H9 (cell line): ENCODE measurements around the gene TDRKH. TPM values are rescaled to one million over a fixed set of nuclear protein-coding genes. Genes with fewer than 3 reads are reported as not detected.

Source experiments
- DNase-seq: peaks from one replicate; pipeline ENCODE4 v3.0.0-alpha.2; 2017
- H2AFZ ChIP-seq: one replicate; pipeline ENCODE4 v1.6.1; 2013; ENCODE audit warnings: mild to moderate bottlenecking, low read length, control low read depth, moderate library complexity
- H2AK5ac ChIP-seq: 2 replicates; pipeline ENCODE4 v1.6.1; 2013; ENCODE audit warnings: low read length, control low read depth, mixed read lengths; ENCODE audit not compliant: insufficient read length
- H2BK120ac ChIP-seq: one replicate; pipeline ENCODE4 v1.6.1; 2013; ENCODE audit warnings: low read depth, mild to moderate bottlenecking, low read length, control low read depth, inconsistent platforms; ENCODE audit not compliant: poor library complexity, severe bottlenecking
- H2BK12ac ChIP-seq: 2 replicates; pipeline ENCODE4 v1.6.1; 2013; ENCODE audit warnings: low read length, control low read depth, mixed read lengths, low read depth; ENCODE audit not compliant: insufficient read length
- H2BK15ac ChIP-seq: 2 replicates; pipeline ENCODE4 v1.6.1; 2013; ENCODE audit warnings: low read depth, low read length, control low read depth
- H2BK20ac ChIP-seq: one replicate; pipeline ENCODE4 v1.6.1; 2013; ENCODE audit warnings: low read depth, mild to moderate bottlenecking, low read length, control low read depth, inconsistent platforms; ENCODE audit not compliant: poor library complexity, severe bottlenecking
- H2BK5ac ChIP-seq: 2 replicates; pipeline ENCODE4 v1.6.1; 2013; ENCODE audit warnings: low read length, control low read depth, mixed read lengths; ENCODE audit not compliant: insufficient read length
- H3K14ac ChIP-seq: 2 replicates; pipeline ENCODE4 v1.6.1; 2013; ENCODE audit warnings: low read length, control low read depth; ENCODE audit not compliant: insufficient read depth
- H3K18ac ChIP-seq: 2 replicates; pipeline ENCODE4 v1.6.1; 2013; ENCODE audit warnings: low read depth, mild to moderate bottlenecking, mixed read lengths, low read length, control low read depth; ENCODE audit not compliant: insufficient read length
- H3K23ac ChIP-seq: 2 replicates; pipeline ENCODE4 v1.6.1; 2013; ENCODE audit warnings: low read length, control low read depth, mixed read lengths, low read depth; ENCODE audit not compliant: insufficient read length
- H3K23me2 ChIP-seq: 2 replicates; pipeline ENCODE4 v1.6.1; 2013; ENCODE audit warnings: low read depth, mild to moderate bottlenecking, mixed read lengths, low read length, control low read depth; ENCODE audit not compliant: insufficient read length, poor library complexity, severe bottlenecking
- H3K27ac ChIP-seq: 2 replicates; pipeline ENCODE4 v1.5.1; 2013; ENCODE audit warnings: low read length, control low read depth, mixed read lengths, low read depth; ENCODE audit not compliant: insufficient read length
- H3K27me3 ChIP-seq: 2 replicates; pipeline ENCODE4 v1.6.1; 2013; ENCODE audit warnings: low read length, control low read depth, inconsistent platforms; ENCODE audit not compliant: insufficient read depth
- H3K4ac ChIP-seq: 2 replicates; pipeline ENCODE4 v1.6.1; 2013; ENCODE audit warnings: low read depth, mild to moderate bottlenecking, control low read depth, inconsistent platforms, low read length, moderate library complexity
- H3K4me1 ChIP-seq: 2 replicates; pipeline ENCODE4 v1.6.1; 2013; ENCODE audit warnings: low read length, control low read depth, inconsistent platforms; ENCODE audit not compliant: insufficient read depth
- H3K4me2 ChIP-seq: 2 replicates; pipeline ENCODE4 v1.6.1; 2013; ENCODE audit warnings: low read length, control low read depth, mixed read lengths; ENCODE audit not compliant: insufficient read length, insufficient read depth
- H3K56ac ChIP-seq: 2 replicates; pipeline ENCODE4 v1.6.1; 2013; ENCODE audit warnings: low read depth, mild to moderate bottlenecking, mixed read lengths, low read length, control low read depth; ENCODE audit not compliant: insufficient read length
- H3K79me1 ChIP-seq: 2 replicates; pipeline ENCODE4 v1.6.1; 2013; ENCODE audit warnings: low read depth, mild to moderate bottlenecking, moderate library complexity, low read length, control low read depth, inconsistent platforms; ENCODE audit not compliant: insufficient read depth, poor library complexity, severe bottlenecking
- H3K79me2 ChIP-seq: 2 replicates; pipeline ENCODE4 v1.6.1; 2013; ENCODE audit warnings: low read length, control low read depth, inconsistent platforms; ENCODE audit not compliant: insufficient read depth
- H3K9ac ChIP-seq: 2 replicates; pipeline ENCODE4 v1.6.1; 2013; ENCODE audit warnings: low read length, control low read depth, mixed read lengths; ENCODE audit not compliant: insufficient read length; ENCODE audit errors: extremely low read depth
- H3K9me3 ChIP-seq: one replicate; pipeline ENCODE4 v1.6.1; 2013; ENCODE audit warnings: low read depth, low read length, inconsistent platforms; ENCODE audit not compliant: control insufficient read depth
- H3T11ph ChIP-seq: one replicate; pipeline ENCODE4 v1.6.1; 2013; ENCODE audit warnings: mild to moderate bottlenecking, low read length, control low read depth, inconsistent platforms
- H4K20me1 ChIP-seq: one replicate; pipeline ENCODE4 v1.6.1; 2013; ENCODE audit not compliant: control insufficient read depth, insufficient read length, insufficient read depth
- H4K5ac ChIP-seq: 2 replicates; pipeline ENCODE4 v1.6.1; 2013; ENCODE audit warnings: low read depth, mild to moderate bottlenecking, mixed read lengths, low read length, control low read depth; ENCODE audit not compliant: insufficient read length
- H4K8ac ChIP-seq: replicated peaks from 2 replicates; pipeline ENCODE4 v1.6.1; 2013; ENCODE audit warnings: low read length, control low read depth, mixed read lengths, low read depth; ENCODE audit not compliant: insufficient read length
- H4K91ac ChIP-seq: 2 replicates; pipeline ENCODE4 v1.6.1; 2013; ENCODE audit warnings: low read depth, mild to moderate bottlenecking, moderate library complexity, mixed read lengths, low read length, control low read depth; ENCODE audit not compliant: insufficient read length
- H3K27ac Mint-ChIP-seq, 3 experiments: 2 replicates in 2 of 3; 3 replicates in 1 of 3; pipeline ENCODE4 v1.8.0; 2020 to 2021; ENCODE audit warnings: mixed read lengths in 3 of 3, mild to moderate bottlenecking in 1 of 3, moderate library complexity in 1 of 3
- H3K27me3 Mint-ChIP-seq: 2 replicates; pipeline ENCODE4 v1.8.0; 2021; ENCODE audit warnings: low read depth, mild to moderate bottlenecking, moderate library complexity, mixed read lengths
- H3K36me3 Mint-ChIP-seq, 3 experiments: 2 replicates in 2 of 3; 3 replicates in 1 of 3; pipeline ENCODE4 v1.8.0; 2020 to 2021; ENCODE audit warnings: low read depth in 3 of 3, mixed read lengths in 3 of 3; ENCODE audit not compliant: insufficient read depth in 1 of 3
- H3K4me1 Mint-ChIP-seq, 2 experiments: 2 replicates each; pipeline ENCODE4 v1.8.0; 2020; ENCODE audit warnings: mixed read lengths in 2 of 2
- H3K4me3 Mint-ChIP-seq, 2 experiments: 2 replicates in 1 of 2; 3 replicates in 1 of 2; pipeline ENCODE4 v1.8.0; 2020 to 2021; ENCODE audit warnings: mild to moderate bottlenecking in 2 of 2, mixed read lengths in 2 of 2, moderate library complexity in 1 of 2
- H3K9me3 Mint-ChIP-seq, 2 experiments: 2 replicates in 1 of 2; 3 replicates in 1 of 2; pipeline ENCODE4 v1.8.0; 2020; ENCODE audit warnings: mild to moderate bottlenecking in 2 of 2, mixed read lengths in 2 of 2, moderate library complexity in 1 of 2
- CTCF ChIP-seq: fragments of 200-600 bp; sonication (generic); conservative IDR thresholded peaks from 3 replicates; pipeline ENCODE4 v1.8.0; 2021; ENCODE audit warnings: antibody characterized with exemption, mild to moderate bottlenecking
- WGBS: extraction: QIAGEN DNeasy Blood & Tissue Kit; methylation state at CpG from one replicate; pipeline ENCODE4 v1.1.7; 2013; ENCODE audit warnings: missing lambda C conversion rate, low lambda C conversion rate, mixed read lengths; ENCODE audit not compliant: insufficient read length; ENCODE audit errors: extremely low coverage; 5-methylcytosine and 5-hydroxymethylcytosine counted together
- total RNA-seq: library from RNA; stranded (reverse); gene quantifications from 2 replicates; pipeline ENCODE4 v1.2.1, GENCODE V29; 2021

The TDRKH gene
- total RNA-seq, 1 experiment from 2014 or later = 24.0 TPM

GRCh38 chr1:151816548-151817352 lies 26.4 kb upstream of the TDRKH start:
- no peaks in the 10 kb centered on the region for H3K9me3 Mint-ChIP-seq
- H3K9ac ChIP-seq = no peak overlapping the region

More at GRCh38 chr1:151816548-151817352, 26.4 kb upstream of the TDRKH start:
- Histone ChIP-seq H2BK15ac (no peak overlapping the region), H3K27me3 (no peaks in the 10 kb centered on the region), H3K18ac (no peak overlapping the region), H2BK20ac (no peak overlapping the region), H4K20me1 (no peaks in the 10 kb centered on the region), H3K9me3 (no peaks in the 10 kb centered on the region), H3K14ac (no peak overlapping the region), H3K4me2 (no peak overlapping the region), H3K4ac (no peak overlapping the region), H3T11ph (no peak overlapping the region), H3K27ac (no peak overlapping the region), H2BK5ac (no peak overlapping the region), H3K79me2 (no peaks in the 10 kb centered on the region), H2BK120ac (no peak overlapping the region), H2AFZ (no peak overlapping the region), H4K91ac (no peak overlapping the region), H3K4me1 (no peaks in the 10 kb centered on the region), H2AK5ac (no peak overlapping the region), H3K23me2 (no peaks in the 10 kb centered on the region), H3K23ac (no peak overlapping the region), H4K5ac (no peak overlapping the region), H4K8ac (no peak overlapping the region), H3K79me1 (no peaks in the 10 kb centered on the region), H2BK12ac (no peak overlapping the region), H3K56ac (no peak overlapping the region)
- H3K4me3 Mint-ChIP-seq = no peak overlapping the region
- peaks cover 5% of the 10 kb centered on the region; the same call in 1 of the 2 replicates for H3K27me3 Mint-ChIP-seq
- peaks cover 3 to 14% of the 10 kb centered on the region in 2 experiments; a peak in 3 of 4 replicates for H3K4me1 Mint-ChIP-seq
- DNase-seq = no peak
- WGBS = no CpG with 5 or more reads among the region's 26 CpGs
- H3K27ac Mint-ChIP-seq = no peak overlapping the region; a peak in 2 of 7 replicates
- no peaks in the 10 kb centered on the region for H3K36me3 Mint-ChIP-seq
- no peak for TF ChIP-seq CTCF
